Heart right ventricle (tissue), 16 donors: ENCODE data around the gene PRTN3. TPM values are rescaled to one million over a fixed set of nuclear protein-coding genes. Genes with fewer than 3 reads are reported as not detected.

Experiments used
- ATAC-seq, 8 donors: fragments of 200-7000 bp; cut with Tn5 transposase; one replicate each; pipeline ENCODE4 v1.9.1; 2020; ENCODE audit warnings: mild to moderate bottlenecking in 8 of 8, moderate library complexity in 8 of 8, moderate number of reproducible peaks in 1 of 8
- DNase-seq, 2 donors: peaks; one replicate each; pipeline ENCODE4 v3.0.0-alpha.2; 2020
- H3K27ac ChIP-seq, 10 donors: fragments of 200-600 bp; sonication (generic) in 2 of 10; one replicate each; pipeline versions ENCODE4 v1.5.0 to v1.8.0; 2020 to 2022; ENCODE audit warnings: mild to moderate bottlenecking in 3 of 10
- H3K27me3 ChIP-seq, 7 donors: fragments of 200-600 bp; one replicate each; pipeline ENCODE4 v1.8.0; 2021 to 2022; ENCODE audit warnings: mild to moderate bottlenecking in 2 of 7
- H3K36me3 ChIP-seq, 9 donors: fragments of 200-600 bp; sonication (generic) in 1 of 9; one replicate each; pipeline versions ENCODE4 v1.5.0 to v1.8.0; 2020 to 2022; ENCODE audit warnings: mild to moderate bottlenecking in 2 of 9
- H3K4me1 ChIP-seq, 9 donors: fragments of 200-600 bp; sonication (generic) in 1 of 9; one replicate each; pipeline versions ENCODE4 v1.5.0 to v1.8.0; 2020 to 2022; ENCODE audit warnings: mild to moderate bottlenecking in 4 of 9
- H3K4me3 ChIP-seq, 10 donors: fragments of 200-600 bp; sonication (generic) in 2 of 10; one replicate each; pipeline versions ENCODE4 v1.5.0 to v1.8.0; 2020 to 2022; ENCODE audit warnings: mild to moderate bottlenecking in 7 of 10, moderate library complexity in 2 of 10
- H3K9me3 ChIP-seq, 11 donors: fragments of 200-600 bp in 10 of 11; sonication (generic) in 2 of 11; one replicate each; pipeline versions ENCODE4 v1.5.0 to v1.8.0; 2013 to 2022; ENCODE audit warnings: mild to moderate bottlenecking in 2 of 11, control low read depth in 1 of 11, moderate library complexity in 1 of 11
- WGBS, 2 donors: extraction: QIAGEN DNeasy Blood & Tissue Kit; methylation state at CpG; one replicate each; pipeline ENCODE4 v1.1.7; 2013; ENCODE audit warnings: inconsistent platforms in 1 of 2; 5-methylcytosine and 5-hydroxymethylcytosine counted together
- intact Hi-C, 10 donors: fragments of 100-400 bp; cut with DNase I; formaldehyde crosslinking; loops; one replicate each; pipeline versions ENCODE4 v1.11.1 to v1.14.2; 2022
- polyA plus RNA-seq, 2 donors: library from polyadenylated mRNA; stranded (reverse); fragments of 200-250 nt; gene quantifications; one replicate each; pipeline ENCODE4 v1.2.3, GENCODE V29; 2013
- total RNA-seq, 10 donors: library from RNA; stranded (reverse); fragmentation: NEBNext Ultra II Directional in 3 of 10; extraction: Animal tissue kit (Norgen Biotek cat#: 25700) in 3 of 10; gene quantifications; one replicate each; pipeline versions ENCODE4 v1.2.1 to v1.2.4, GENCODE V29; 2021 to 2023
- TF ChIP-seq, protein P1 (sequence below), 9 donors: fragments of 200-600 bp; sonication (generic) in 2 of 9; IDR thresholded peaks; one replicate each; pipeline versions ENCODE4 v1.5.0 to v1.8.0; 2021 to 2022; ENCODE audit warnings: antibody characterized with exemption in 9 of 9, mild to moderate bottlenecking in 5 of 9, moderate library complexity in 1 of 9
- donor health status: Arrhythmogenic right ventricular cardiomyopathy.
- donor health status: ischemic (EF 13 %, LVEDD 7.1; RV severe dilation, severe dysfunction).
- donor health status: healthy with polysubstance abuse.
- donor health status: DM: no; HTN: yes; CAD: no.
- donor health status: DM: no; HTN: no; CAD: no.
- donor health status: ischemic (EF 25% LVEDD 6.9; RV normal size, moderate dysfunction).
- donor health status: ischemic (EF 25% LVEDD 5.7; RV mildly dilated, moderate dysfunction).
- donor health status: healthy.
- donor health status: DM: yes; HTN: yes; CAD: no.
- donor health status: Ischemic cardiomyopathy.
- donor health status: ischemic (EF 35%, LVEDD 5.7; RV mildly dilated, moderate dysfunction).
- donor health status: nonischemic (EF 11% LVEDD 7.7; RV severe dilation, severe dysfunction).
- donor health status: DM: yes; HTN: yes; CAD: no.
- donor health status: PGD.
- donor health status: ischemic (EF 29% LVEDD 5.4; RV normal size, mild dysfunction).
- donor health status: nonischemic (EF 23%, LVEDD 6.1; RV moderate dilation, normal function).

PRTN3 gene
- total and polyA plus RNA-seq, 12 donors: 0.12 TPM; not detected in 11

DNA sequence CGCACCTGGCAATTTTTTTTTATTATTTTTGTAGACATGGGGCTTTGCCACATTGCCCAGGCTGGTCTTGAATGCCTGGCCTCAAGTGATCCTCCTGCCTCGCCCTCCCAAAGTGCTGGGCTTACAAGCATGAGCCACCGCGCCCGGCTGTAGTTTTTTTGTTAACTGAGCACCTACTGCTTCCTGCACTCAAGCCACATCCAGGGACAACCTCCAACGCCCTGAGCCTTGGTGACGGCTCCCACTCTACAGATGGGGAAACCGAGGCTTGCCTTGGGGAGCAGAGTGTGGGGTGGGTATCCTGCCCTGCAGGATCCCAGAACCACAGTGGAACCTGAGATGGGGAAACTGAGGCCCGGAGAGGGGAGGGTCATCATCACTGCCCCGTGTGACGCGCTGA lies 14.3 kb downstream of the PRTN3 start:
- intact Hi-C loops: loop anchor here in 5 of 10 donors (5.0 to 10.0 kb wide), 7 partner anchors 60 to 130 kb away; partner anchors contain the start of genes WDR18 (in 2 of the 5), KISS1R (in 1 of the 5) and PTBP1 (in 1 of the 5)
- H3K27ac ChIP-seq: no peak overlapping the region
- ATAC-seq (no peak), DNase-seq (no peak)
- peaks cover 7 to 42% (median 10%) of the 10 kb centered on the region in 9 donors for H3K4me1 ChIP-seq
- no peaks in the 10 kb centered on the region for H3K36me3 ChIP-seq
- 86 to 91% methylated on average over 12 of the region's 12 CpGs for WGBS, 2 donors
- H3K27me3 ChIP-seq: peaks cover 0 to 67% (median 46%) of the 10 kb centered on the region in 7 donors
- no peaks in the 10 kb centered on the region for H3K9me3 ChIP-seq
- no peak overlapping the region for H3K4me3 ChIP-seq
- TF ChIP-seq, protein P1, sequence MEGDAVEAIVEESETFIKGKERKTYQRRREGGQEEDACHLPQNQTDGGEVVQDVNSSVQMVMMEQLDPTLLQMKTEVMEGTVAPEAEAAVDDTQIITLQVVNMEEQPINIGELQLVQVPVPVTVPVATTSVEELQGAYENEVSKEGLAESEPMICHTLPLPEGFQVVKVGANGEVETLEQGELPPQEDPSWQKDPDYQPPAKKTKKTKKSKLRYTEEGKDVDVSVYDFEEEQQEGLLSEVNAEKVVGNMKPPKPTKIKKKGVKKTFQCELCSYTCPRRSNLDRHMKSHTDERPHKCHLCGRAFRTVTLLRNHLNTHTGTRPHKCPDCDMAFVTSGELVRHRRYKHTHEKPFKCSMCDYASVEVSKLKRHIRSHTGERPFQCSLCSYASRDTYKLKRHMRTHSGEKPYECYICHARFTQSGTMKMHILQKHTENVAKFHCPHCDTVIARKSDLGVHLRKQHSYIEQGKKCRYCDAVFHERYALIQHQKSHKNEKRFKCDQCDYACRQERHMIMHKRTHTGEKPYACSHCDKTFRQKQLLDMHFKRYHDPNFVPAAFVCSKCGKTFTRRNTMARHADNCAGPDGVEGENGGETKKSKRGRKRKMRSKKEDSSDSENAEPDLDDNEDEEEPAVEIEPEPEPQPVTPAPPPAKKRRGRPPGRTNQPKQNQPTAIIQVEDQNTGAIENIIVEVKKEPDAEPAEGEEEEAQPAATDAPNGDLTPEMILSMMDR (IDR thresholded peaks at IDR 0.05): no peak

DNA sequence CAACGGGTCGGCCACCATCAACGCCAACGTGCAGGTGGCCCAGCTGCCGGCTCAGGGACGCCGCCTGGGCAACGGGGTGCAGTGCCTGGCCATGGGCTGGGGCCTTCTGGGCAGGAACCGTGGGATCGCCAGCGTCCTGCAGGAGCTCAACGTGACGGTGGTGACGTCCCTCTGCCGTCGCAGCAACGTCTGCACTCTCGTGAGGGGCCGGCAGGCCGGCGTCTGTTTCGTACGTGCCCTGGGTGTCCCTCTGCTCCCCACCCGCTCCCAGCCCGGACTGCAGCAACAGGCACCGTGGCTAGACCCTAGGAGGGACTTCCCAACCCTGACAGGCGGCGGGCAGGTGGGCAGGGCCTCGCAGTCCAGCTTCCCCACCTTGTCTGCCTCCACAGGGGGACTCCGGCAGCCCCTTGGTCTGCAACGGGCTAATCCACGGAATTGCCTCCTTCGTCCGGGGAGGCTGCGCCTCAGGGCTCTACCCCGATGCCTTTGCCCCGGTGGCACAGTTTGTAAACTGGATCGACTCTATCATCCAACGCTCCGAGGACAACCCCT lies 14.8 kb downstream of the PRTN3 start:
- intact Hi-C loops: loop anchor here in 5 of 10 donors (2.0 to 10.0 kb wide), 8 partner anchors 61 to 129 kb away; partner anchors contain the start of genes WDR18 (in 2 of the 5), KISS1R (in 1 of the 5) and PTBP1 (in 1 of the 5)
- TF ChIP-seq, protein P1 (IDR thresholded peaks at IDR 0.05): no peak
- Histone ChIP-seq H3K4me3 (no peak overlapping the region), H3K36me3 (no peaks in the 10 kb centered on the region), H3K9me3 (no peaks in the 10 kb centered on the region), H3K27me3 (peaks cover 0 to 72% (median 51%) of the 10 kb centered on the region in 7 donors), H3K4me1 (peaks cover 2 to 42% (median 9%) of the 10 kb centered on the region in 9 donors), H3K27ac (no peak overlapping the region)
- WGBS, 2 donors: 74 to 75% methylated on average over 40 of the region's 40 CpGs
- DNase-seq (no peak), ATAC-seq (no peak)

DNA sequence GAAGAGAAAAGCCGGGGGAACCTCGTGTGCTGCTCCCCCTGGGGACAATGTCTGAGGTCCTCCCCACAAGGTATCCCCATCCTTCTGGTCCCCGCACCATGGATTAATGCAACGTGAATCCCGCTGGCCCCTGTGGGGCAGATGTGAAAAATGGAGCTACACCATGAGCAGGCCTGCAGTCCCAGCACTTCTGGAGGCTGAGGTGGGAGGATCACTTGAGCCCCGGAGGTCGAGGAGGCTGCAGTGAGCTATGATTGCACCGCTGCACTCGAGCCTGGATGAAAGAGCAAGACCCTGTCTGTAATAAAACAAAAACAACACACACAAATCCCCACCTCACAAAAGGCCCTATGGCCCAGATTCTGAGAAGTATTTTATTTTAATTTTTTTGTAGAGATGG lies 17.5 kb downstream of the PRTN3 start:
- 77 to 81% methylated on average over 9 of the region's 9 CpGs for WGBS, 2 donors
- TF ChIP-seq, protein P1 (IDR thresholded peaks at IDR 0.05): no peak
- H3K36me3 ChIP-seq: no peaks in the 10 kb centered on the region
- H3K9me3 ChIP-seq: no peaks in the 10 kb centered on the region
- peaks cover 0 to 35% (median 7%) of the 10 kb centered on the region in 9 donors for H3K4me1 ChIP-seq
- H3K27me3 ChIP-seq: peaks cover 0 to 62% (median 44%) of the 10 kb centered on the region in 7 donors
- H3K27ac ChIP-seq: peak overlapping the region in 2 of 10 donors; percentile 74 to 79
- DNase-seq: no peak
- intact Hi-C loops: loop anchor here in 5 of 10 donors (5.0 to 10.0 kb wide), 7 partner anchors 59 to 127 kb away; partner anchors contain the start of genes WDR18 (in 2 of the 5), KISS1R (in 1 of the 5) and PTBP1 (in 1 of the 5)
- no peak for ATAC-seq
- no peak overlapping the region for H3K4me3 ChIP-seq

DNA sequence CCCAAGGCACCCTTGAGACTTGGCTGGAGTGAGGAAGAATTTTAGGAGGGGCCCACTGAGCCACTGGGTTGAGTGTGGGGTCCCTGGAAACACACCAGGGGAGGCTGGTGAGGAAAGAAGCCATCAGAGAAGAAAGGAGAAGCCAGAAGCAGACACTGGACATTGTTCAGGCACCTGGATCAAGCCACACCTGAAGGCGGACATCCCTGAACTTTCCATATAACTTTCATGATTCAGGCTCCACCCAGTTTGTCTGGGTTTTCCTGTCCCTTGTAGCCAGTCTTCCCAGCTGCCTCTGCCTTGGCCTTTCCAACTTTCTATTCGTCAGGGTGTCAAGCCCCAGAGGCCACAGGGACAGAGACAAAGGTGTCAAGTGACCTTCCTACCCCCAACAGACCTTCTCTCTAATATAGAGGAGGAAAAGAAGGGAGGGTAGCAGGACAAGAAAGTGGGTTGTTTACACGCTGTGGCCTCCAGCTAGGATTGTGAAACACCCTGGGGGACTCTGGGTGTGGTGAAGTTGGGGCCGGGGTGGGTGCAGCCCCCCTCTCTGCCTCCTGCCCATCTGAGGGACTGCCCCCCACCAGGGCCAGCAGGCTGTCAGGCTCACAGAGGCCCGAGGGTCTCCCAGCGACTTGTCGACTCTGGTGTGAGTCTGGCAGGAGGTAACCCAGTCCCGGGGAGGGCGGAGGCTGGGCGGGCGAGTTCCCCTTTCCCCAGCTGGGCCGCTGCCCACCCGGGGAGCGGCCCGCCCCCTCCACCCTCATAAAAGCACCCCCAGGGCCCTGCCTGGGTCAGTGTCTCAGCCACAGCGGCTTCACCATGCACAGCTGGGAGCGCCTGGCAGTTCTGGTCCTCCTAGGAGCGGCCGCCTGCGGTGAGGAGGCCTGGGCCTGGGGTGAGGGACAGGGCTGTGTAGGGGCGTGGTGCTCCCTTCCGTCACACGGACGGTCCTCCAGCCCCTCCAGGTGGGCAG lies 18.4 kb downstream of the PRTN3 start, which contains the start of gene CFD:
TSS of gene CFD (plus strand) at position 797 of the 976 bp plus-strand sequence. CDS start at position 823, 26 bp downstream.
- H3K4me3 ChIP-seq: peak within 1 kb of the TSS; percentile 16 to 57 (median 46)
- no peaks in the 10 kb centered on the region for H3K9me3 ChIP-seq
- H3K27ac ChIP-seq: peak within 1 kb of the TSS; percentile 8 to 86 (median 78)
- no peaks in the 10 kb centered on the region for H3K36me3 ChIP-seq
- peak in 1 of 2 donors; percentile 81 for DNase-seq
- H3K27me3 ChIP-seq: peaks cover 0 to 58% (median 39%) of the 10 kb centered on the region in 7 donors
- intact Hi-C loops: loop anchor here in 5 of 10 donors (5.0 to 10.0 kb wide), 7 partner anchors 58 to 126 kb away; partner anchors contain the start of genes WDR18 (in 2 of the 5), KISS1R (in 1 of the 5) and PTBP1 (in 1 of the 5)
- TF ChIP-seq, protein P1 (IDR thresholded peaks at IDR 0.05): no peak
- ATAC-seq: peak; percentile 56 to 72 (median 64)
- peaks cover 0 to 44% (median 10%) of the 10 kb centered on the region in 9 donors for H3K4me1 ChIP-seq
- WGBS, 2 donors: 41 to 48% methylated on average over 24 of the region's 24 CpGs
